Panc1 (cell line): ENCODE data around the gene CD22.

Experiments
- CTCF ChIP-seq: fragments of 450-650 bp; IDR thresholded peaks from 2 replicates; pipeline ENCODE4 v1.5.1; 2017; ENCODE audit warnings: mild to moderate bottlenecking
- POLR2AphosphoS5 ChIP-seq: IDR thresholded peaks from 2 replicates; pipeline ENCODE4 v1.6.1; 2012; ENCODE audit warnings: mild to moderate bottlenecking, low read depth, low read length, moderate library complexity
- TCF7L2 ChIP-seq: IDR thresholded peaks from 2 replicates; pipeline ENCODE4 v1.6.1; 2011; ENCODE audit warnings: mild to moderate bottlenecking, low read depth, low read length, inconsistent platforms
- TF ChIP-seq, protein P1 (sequence below), 2 experiments: IDR thresholded peaks; 2 replicates each; pipeline ENCODE4 v1.6.1; 2011 to 2012; ENCODE audit warnings: low read depth in 2 of 2, control low read depth in 1 of 2, low read length in 1 of 2, mild to moderate bottlenecking in 1 of 2, moderate library complexity in 1 of 2; ENCODE audit not compliant: insufficient read depth in 1 of 2

DNA sequence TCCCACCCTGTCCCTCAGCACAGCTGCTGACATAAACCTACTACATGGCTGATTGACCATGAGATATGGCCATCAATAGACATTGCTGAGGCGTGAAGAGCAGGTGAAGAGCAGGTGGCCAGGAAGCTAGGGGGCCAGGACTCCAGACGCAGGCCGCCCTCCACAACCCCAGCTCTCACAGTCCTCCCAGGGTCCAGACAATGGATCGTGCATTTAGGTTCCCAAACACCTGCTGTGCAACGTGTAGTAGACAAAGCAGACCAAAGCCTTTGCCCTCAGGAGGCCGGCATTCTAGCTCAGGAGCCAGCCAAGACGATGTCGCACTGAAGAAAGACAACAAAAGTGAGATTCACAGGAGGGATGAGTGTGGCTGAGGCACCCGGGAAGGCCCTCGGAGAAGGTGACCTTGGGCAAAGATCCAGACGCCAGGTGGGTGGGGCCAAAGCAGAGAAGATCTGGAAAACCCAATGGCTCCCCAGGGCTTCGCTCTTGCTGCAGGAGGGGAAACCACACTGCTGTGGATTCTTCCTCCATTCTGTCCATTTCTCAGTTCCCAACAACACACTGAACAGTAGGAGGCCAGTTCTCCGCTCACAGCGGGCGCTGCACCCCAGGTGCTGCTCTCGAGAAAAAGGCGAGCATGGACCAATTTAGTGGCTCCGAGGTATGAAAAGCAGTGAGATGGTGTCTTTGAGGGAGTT lies 20.1 kb downstream of the CD22 start:
- no peak for TF ChIP-seq POLR2AphosphoS5
- TF ChIP-seq CTCF: no peak
- TF ChIP-seq TCF7L2: no peak
- TF ChIP-seq, protein P1, sequence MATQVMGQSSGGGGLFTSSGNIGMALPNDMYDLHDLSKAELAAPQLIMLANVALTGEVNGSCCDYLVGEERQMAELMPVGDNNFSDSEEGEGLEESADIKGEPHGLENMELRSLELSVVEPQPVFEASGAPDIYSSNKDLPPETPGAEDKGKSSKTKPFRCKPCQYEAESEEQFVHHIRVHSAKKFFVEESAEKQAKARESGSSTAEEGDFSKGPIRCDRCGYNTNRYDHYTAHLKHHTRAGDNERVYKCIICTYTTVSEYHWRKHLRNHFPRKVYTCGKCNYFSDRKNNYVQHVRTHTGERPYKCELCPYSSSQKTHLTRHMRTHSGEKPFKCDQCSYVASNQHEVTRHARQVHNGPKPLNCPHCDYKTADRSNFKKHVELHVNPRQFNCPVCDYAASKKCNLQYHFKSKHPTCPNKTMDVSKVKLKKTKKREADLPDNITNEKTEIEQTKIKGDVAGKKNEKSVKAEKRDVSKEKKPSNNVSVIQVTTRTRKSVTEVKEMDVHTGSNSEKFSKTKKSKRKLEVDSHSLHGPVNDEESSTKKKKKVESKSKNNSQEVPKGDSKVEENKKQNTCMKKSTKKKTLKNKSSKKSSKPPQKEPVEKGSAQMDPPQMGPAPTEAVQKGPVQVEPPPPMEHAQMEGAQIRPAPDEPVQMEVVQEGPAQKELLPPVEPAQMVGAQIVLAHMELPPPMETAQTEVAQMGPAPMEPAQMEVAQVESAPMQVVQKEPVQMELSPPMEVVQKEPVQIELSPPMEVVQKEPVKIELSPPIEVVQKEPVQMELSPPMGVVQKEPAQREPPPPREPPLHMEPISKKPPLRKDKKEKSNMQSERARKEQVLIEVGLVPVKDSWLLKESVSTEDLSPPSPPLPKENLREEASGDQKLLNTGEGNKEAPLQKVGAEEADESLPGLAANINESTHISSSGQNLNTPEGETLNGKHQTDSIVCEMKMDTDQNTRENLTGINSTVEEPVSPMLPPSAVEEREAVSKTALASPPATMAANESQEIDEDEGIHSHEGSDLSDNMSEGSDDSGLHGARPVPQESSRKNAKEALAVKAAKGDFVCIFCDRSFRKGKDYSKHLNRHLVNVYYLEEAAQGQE (IDR thresholded peaks at IDR 0.05; ENCODE audit: insufficient read depth in 1 of 2, low read depth in 2 of 2, low read length in 1 of 2): no peak
